Upper lobe of right lung (tissue), 1 donor: Measurements from ENCODE around the gene PLEKHM3. TPM values are rescaled to one million over a fixed set of nuclear protein-coding genes. Genes with fewer than 3 reads are reported as not detected.

ENCODE experiments used
- ATAC-seq: fragments of 200-7000 bp; cut with Tn5 transposase; one replicate; pipeline ENCODE4 v1.9.1; 2020; ENCODE audit warnings: mild to moderate bottlenecking, moderate library complexity
- DNase-seq: peaks from one replicate; pipeline ENCODE4 v3.0.0-alpha.2; 2020
- H3K27ac ChIP-seq: fragments of 200-600 bp; one replicate; pipeline ENCODE4 v1.8.0; 2022
- H3K27me3 ChIP-seq: fragments of 200-600 bp; one replicate; pipeline ENCODE4 v1.8.0; 2022; ENCODE audit warnings: mild to moderate bottlenecking
- H3K36me3 ChIP-seq: fragments of 200-600 bp; one replicate; pipeline ENCODE4 v1.8.0; 2022
- H3K4me1 ChIP-seq: fragments of 200-600 bp; one replicate; pipeline ENCODE4 v1.8.0; 2022
- H3K4me3 ChIP-seq: fragments of 200-600 bp; one replicate; pipeline ENCODE4 v1.8.0; 2022; ENCODE audit warnings: mild to moderate bottlenecking
- H3K9me3 ChIP-seq: fragments of 200-600 bp; one replicate; pipeline ENCODE4 v1.8.0; 2022
- intact Hi-C: fragments of 100-400 bp; cut with DNase I; formaldehyde crosslinking; loops from one replicate; pipeline ENCODE4 v1.11.0; 2022
- total RNA-seq: library from RNA; stranded (reverse); fragmentation: NEBNext Ultra II Directional; extraction: Animal tissue kit (Norgen Biotek cat#: 25700); gene quantifications from one replicate; pipeline ENCODE4 v1.2.1, GENCODE V29; 2021
- TF ChIP-seq, protein P1 (sequence below): fragments of 200-600 bp; IDR thresholded peaks from one replicate; pipeline ENCODE4 v1.8.0; 2022; ENCODE audit warnings: antibody characterized with exemption
- donor health status: DM: no; HTN: yes; CAD: no; lungs with severe emphysema.

The PLEKHM3 gene
- total RNA-seq, 1 donor from 2014 or later = 24.5 TPM

DNA sequence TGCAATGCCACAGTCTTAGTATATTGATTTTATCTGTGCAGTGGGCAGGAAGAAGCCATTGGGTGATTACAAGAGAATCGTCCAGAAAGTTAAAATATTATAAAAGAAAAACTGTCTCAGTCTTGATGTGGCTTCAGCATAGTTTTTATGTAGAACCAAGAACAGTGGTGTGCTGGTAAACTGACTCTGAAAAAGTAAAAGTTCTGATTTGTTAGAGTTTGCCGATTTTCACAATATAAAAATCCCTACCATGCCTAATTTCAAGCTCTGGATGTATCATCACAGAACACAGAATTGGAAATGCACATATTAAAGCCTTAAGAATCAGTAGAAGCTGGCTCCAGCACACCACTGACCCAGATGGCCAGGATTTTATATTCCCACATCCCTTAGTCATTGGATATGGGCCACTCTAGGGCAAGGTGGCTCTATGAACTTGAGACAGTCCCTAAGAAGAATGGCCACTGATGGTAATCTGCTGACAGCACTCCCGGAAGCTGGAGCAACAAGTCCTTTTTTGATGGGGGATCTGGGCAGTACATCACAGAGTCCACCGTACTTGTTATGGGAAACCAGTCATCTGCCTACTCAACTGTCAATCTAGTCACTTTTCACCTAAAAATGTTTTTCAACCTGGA is 9.3 kb upstream of the PLEKHM3 start:
- no peaks in the 10 kb centered on the region for H3K36me3 ChIP-seq
- peaks cover 4% of the 10 kb centered on the region for H3K4me1 ChIP-seq
- no peak for DNase-seq
- no peak overlapping the region for H3K4me3 ChIP-seq
- intact Hi-C loops = loop anchor here (10.0 kb wide), 1 partner anchor 290 kb away; no protein-coding TSS in a partner anchor
- TF ChIP-seq, protein P1, sequence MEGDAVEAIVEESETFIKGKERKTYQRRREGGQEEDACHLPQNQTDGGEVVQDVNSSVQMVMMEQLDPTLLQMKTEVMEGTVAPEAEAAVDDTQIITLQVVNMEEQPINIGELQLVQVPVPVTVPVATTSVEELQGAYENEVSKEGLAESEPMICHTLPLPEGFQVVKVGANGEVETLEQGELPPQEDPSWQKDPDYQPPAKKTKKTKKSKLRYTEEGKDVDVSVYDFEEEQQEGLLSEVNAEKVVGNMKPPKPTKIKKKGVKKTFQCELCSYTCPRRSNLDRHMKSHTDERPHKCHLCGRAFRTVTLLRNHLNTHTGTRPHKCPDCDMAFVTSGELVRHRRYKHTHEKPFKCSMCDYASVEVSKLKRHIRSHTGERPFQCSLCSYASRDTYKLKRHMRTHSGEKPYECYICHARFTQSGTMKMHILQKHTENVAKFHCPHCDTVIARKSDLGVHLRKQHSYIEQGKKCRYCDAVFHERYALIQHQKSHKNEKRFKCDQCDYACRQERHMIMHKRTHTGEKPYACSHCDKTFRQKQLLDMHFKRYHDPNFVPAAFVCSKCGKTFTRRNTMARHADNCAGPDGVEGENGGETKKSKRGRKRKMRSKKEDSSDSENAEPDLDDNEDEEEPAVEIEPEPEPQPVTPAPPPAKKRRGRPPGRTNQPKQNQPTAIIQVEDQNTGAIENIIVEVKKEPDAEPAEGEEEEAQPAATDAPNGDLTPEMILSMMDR = no peak
- ATAC-seq = no peak
- H3K27ac ChIP-seq = no peak overlapping the region
- no peaks in the 10 kb centered on the region for H3K9me3 ChIP-seq
- no peaks in the 10 kb centered on the region for H3K27me3 ChIP-seq

DNA sequence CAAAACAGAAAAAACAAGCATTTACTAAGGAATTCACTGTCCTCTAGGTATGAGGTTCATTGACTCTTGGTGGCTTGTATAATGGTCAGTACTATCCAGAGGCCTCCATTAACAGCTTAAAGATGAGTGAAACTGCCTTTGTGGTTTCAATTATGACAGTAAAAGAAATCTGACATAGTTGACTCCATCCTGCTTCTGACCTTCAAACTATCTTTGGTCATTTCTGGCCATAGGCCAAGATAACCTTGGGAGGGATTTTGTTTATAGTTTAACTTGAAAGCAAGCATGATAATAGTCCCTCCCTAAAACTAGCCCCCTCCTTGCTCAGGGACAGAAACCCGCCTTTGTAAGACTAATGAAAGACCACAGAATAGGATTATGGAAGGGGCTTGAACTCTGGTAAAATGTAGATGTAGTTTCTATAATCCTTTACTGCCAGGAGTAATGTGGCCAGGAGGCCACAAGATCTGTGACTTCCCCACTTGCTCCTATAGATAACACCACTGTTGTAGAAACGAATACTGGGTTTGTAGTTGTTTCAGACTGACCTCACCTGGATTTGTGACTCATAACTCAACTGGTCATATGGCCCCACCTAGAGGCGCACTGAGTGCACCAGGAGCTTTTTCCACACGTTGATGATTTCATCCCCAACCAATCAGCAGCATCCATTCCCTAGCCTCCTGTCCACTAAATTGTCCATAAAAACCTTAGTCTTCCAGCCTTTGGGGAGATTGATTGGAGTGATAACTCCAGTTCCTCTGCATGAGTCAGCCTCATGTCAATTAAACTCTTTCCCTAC is 8.6 kb upstream of the PLEKHM3 start:
- ATAC-seq (peak; percentile 93), DNase-seq (peak; percentile 69)
- Histone ChIP-seq H3K27me3 (no peaks in the 10 kb centered on the region), H3K9me3 (no peaks in the 10 kb centered on the region), H3K4me1 (peaks cover 4% of the 10 kb centered on the region), H3K4me3 (no peak overlapping the region), H3K27ac (no peak overlapping the region), H3K36me3 (no peaks in the 10 kb centered on the region)
- intact Hi-C loops = loop anchor here (10.0 kb wide), 1 partner anchor 289 kb away; no protein-coding TSS in a partner anchor
- TF ChIP-seq, protein P1 = peak; percentile 52

DNA sequence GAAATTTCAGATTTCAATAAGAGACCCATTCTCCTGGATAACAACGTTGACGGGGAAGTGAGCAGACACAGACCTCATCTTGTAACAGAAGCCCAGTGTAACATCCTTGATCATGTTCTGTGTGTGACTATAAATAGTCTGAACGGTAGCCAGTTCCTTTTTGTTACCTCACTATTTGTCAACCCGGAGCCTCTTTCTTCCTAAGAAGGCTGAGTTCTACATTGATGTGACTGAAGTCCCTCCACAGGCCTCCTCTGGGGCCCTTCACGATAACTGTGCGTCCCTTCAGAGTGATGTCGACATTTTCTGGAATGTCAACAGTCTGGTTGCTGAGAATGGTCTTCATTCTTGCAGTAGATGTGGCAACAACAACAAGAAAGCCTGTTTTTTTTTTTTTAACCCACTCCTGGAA is 6.3 kb upstream of the PLEKHM3 start:
- H3K27ac ChIP-seq = peak overlapping the region; percentile 44
- TF ChIP-seq, protein P1 = no peak
- peaks cover 4% of the 10 kb centered on the region for H3K4me1 ChIP-seq
- ATAC-seq (peak; percentile 89), DNase-seq (peak; percentile 67)
- no peaks in the 10 kb centered on the region for H3K36me3 ChIP-seq
- intact Hi-C loops = loop anchor here (10.0 kb wide), 1 partner anchor 287 kb away; no protein-coding TSS in a partner anchor
- no peak overlapping the region for H3K4me3 ChIP-seq
- H3K9me3 ChIP-seq = no peaks in the 10 kb centered on the region
- H3K27me3 ChIP-seq = no peaks in the 10 kb centered on the region

DNA sequence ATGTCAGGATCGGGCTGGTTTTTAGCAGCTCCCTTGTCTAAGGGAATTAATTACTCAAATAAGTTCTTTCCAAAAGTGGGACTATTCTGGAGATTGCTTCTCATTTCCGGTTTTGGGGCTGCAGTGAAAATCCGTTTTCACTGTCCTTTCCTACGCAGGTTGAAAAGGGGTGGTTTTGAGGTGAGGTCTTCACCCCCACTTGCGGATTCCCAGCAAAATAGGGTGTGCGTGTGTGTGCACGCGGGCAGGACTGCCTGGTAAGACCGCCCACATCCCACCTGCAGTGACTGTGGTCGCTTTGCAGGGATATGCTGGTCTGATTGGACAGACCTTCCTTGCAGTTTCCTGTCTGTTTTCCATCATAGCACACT is 472 bp upstream of the PLEKHM3 start:
- intact Hi-C loops = no loop called here
- Histone ChIP-seq H3K27ac (peak overlapping the region; percentile 87), H3K4me3 (peak overlapping the region; percentile 72), H3K27me3 (no peaks in the 10 kb centered on the region), H3K9me3 (no peaks in the 10 kb centered on the region), H3K4me1 (peaks cover 15% of the 10 kb centered on the region), H3K36me3 (no peaks in the 10 kb centered on the region)
- TF ChIP-seq, protein P1 = no peak
- DNase-seq (peak; percentile 62), ATAC-seq (peak; percentile 3)

DNA sequence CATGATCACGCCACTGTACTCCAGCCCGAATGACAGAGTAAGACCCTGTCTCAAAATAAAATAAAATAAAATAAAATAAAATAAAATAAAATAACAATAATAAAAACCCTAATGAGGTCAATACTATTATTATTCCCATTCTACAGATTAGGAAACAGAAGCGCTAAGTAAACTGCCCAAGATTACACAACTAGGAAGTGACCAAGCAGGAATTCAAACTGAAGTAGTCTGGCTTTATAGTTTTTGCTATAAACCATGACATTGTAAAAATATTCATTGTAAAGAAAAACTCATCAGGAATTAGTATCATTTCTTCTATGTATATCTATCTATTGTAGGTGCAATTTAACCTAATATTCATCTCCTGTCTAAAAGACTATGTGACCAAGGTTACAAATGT is 1.2 kb downstream of the PLEKHM3 start:
- intact Hi-C loops = no loop called here

More for the DNA sequence above, 1.2 kb downstream of the PLEKHM3 start:
- Histone ChIP-seq H3K4me3 (peak overlapping the region; percentile 72), H3K36me3 (no peaks in the 10 kb centered on the region), H3K27me3 (no peaks in the 10 kb centered on the region), H3K4me1 (peaks cover 15% of the 10 kb centered on the region), H3K9me3 (no peaks in the 10 kb centered on the region), H3K27ac (no peak overlapping the region)
- no peak for DNase-seq
- TF ChIP-seq, protein P1 = no peak
- ATAC-seq = no peak
